Measurements from ENCODE around the gene SMIM11. TPM values are rescaled to one million over a fixed set of nuclear protein-coding genes. Genes with fewer than 3 reads are reported as not detected.

The SMIM11 gene
- total and polyA plus RNA-seq, 2 of the 8 experiments (the other 6 are each of a cell fraction or from before 2014, with no cell fraction given) = 1.0 to 3.2 TPM

GRCh38 chr21:34336245-34336644, 39.1 kb upstream of the SMIM11 start (continued):
- TF ChIP-seq POLR2AphosphoS5 (IDR thresholded peaks at IDR 0.05; ENCODE audit: low read depth, low read length) (no peak), SUZ12 (IDR thresholded peaks at IDR 0.05; ENCODE audit: low read length) (no peak), JUND (IDR thresholded peaks at IDR 0.05; ENCODE audit: low read length) (no peak), KDM4A (IDR thresholded peaks at IDR 0.05; ENCODE audit: low read depth, low read length, severe bottlenecking) (no peak), CBX5 (IDR thresholded peaks at IDR 0.05; ENCODE audit: low read depth, low read length) (no peak), NANOG (IDR thresholded peaks at IDR 0.05; ENCODE audit: insufficient read depth, low read depth, low read length, poor library complexity, severe bottlenecking) (no peak), TAF7 (optimal IDR thresholded peaks at IDR 0.05; ENCODE audit: borderline replicate concordance, low read depth, low read length) (no peak)

Data from H1 (cell line).